ENCODE measurements around the gene HDGFL3. TPM values are rescaled to one million over a fixed set of nuclear protein-coding genes. Genes with fewer than 3 reads are reported as not detected.

The HDGFL3 gene
- total RNA-seq, result 32.2 and 39.2 TPM in 2 replicates

DNA sequence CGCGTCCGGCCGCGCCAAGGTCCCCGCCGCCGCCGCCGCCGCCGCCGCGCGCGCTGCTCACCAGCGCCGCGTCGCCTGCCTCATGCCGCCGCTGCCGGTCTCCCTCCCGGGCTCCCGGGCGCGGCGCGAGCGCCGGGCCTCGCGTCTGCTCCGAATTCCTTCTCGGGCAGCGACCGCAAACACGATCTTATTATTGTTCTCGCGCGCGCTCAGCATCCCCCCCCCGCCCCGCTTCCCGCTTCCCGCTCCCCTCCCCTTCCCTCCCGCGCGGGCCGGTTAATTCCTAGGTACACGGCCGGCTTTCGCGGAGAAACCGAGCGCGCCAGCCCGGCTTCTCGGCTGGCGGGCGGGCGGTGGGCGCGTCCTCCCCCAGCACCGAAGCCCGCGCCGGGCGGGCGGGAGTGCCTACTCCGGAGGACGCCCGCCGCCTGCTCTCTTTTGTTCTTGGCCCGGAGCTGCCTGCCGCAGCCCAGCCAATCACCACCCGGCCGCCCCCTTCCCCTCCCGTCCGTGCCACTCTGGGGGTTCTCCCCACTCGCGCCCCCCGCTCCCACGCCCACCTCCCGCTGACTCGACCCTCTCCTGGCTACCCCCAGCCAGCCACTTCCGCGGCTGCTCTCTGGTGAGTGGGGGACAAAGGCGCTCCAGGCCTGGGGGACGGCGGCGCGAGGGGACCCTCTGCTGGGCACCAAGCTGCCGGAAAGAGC lies at the start of gene HDGFL3:
Gene HDGFL3 (minus strand): TSS at position 164 of the 707 bp plus-strand sequence. CDS start 409 bp downstream, outside the sequence.

DNA sequence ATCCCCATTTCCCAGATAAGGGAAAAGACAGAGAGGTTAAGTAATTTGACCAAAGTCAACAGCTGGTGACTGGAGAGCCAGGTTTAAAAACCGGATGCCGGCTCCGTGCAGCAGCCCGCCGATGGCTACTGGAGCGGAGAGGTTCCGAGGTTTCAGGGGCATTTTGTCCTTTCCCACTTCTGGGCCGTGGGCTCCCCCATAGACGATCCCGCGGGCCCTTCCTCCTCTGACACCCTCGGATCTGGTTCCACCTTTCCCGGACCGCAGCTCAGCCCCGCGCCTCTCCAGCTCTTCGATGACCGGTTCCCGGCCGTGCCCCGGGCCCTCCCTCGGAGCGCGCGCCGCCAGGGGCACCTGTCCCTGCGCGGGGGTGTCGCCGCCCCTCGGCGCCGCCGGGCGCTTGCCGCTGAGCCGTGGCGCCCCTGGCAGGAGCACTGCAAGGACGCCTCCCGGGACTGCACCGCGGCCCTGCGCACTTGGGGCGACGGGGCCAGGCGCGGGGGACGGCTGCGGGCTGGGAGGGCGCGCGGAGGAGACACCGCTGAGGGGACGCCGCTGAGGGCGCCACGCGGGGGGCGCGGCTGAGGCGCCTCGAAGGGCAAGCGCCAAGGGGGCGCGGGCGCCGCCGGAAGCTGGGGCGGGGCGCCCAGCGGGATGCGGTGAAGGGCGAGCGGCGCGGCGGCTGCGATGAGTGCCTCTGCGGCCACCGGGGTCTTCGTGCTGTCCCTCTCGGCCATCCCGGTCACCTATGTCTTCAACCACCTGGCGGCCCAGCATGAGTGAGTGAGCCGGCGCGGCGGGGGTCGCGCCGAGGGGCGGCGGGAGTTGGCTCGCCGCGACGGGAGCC lies 100.4 kb downstream of the HDGFL3 start, which contains the start of gene TM6SF1:
Gene TM6SF1 (plus strand): TSS at position 652 of the 847 bp plus-strand sequence. CDS start 36 bp downstream, at position 688.

Other genes with a start within 250 kb of the HDGFL3 start
- 32.1 and 41.6 TPM in 2 replicates for gene RAMAC, start 221.6 kb downstream of the HDGFL3 start, total RNA-seq
- 9.4 and 12.9 TPM in 2 replicates for gene C15orf40, start 196.2 kb downstream of the HDGFL3 start, total RNA-seq
- 68.1 and 109 TPM in 2 replicates for gene BTBD1, start 140.6 kb downstream of the HDGFL3 start, total RNA-seq
- gene TM6SF1, start 100.2 kb downstream of the HDGFL3 start, total RNA-seq, result 2.6 and 4.4 TPM in 2 replicates
- gene BNC1, start 76.8 kb upstream of the HDGFL3 start, total RNA-seq, result 26.5 and 54.5 TPM in 2 replicates
- 0.22 TPM in 1 of 2 replicates, not detected in the other for gene SH3GL3, start 239.5 kb upstream of the HDGFL3 start, total RNA-seq

All from placental pericyte (primary cell).